Hepatocyte (in vitro differentiated cells): ENCODE data around the gene HIRIP3.

Experiments used
- CTCF ChIP-seq: fragments of 200-600 bp; sonication (generic); IDR thresholded peaks from 2 replicates; pipeline ENCODE4 v1.5.1; 2016; ENCODE audit warnings: antibody characterized with exemption, mild to moderate bottlenecking; ENCODE audit not compliant: poor library complexity
- EZH2 ChIP-seq: fragments of 200-600 bp; sonication (generic); IDR thresholded peaks from 2 replicates; pipeline ENCODE4 v1.6.1; 2016; ENCODE audit warnings: antibody characterized with exemption, mild to moderate bottlenecking, borderline replicate concordance
- EZH2phosphoT487 ChIP-seq: fragments of 200-600 bp; sonication (generic); IDR thresholded peaks from one replicate; pipeline ENCODE4 v1.6.1; 2018; ENCODE audit warnings: antibody characterized with exemption, mild to moderate bottlenecking, low read depth, moderate library complexity; ENCODE audit not compliant: unreplicated experiment, severe bottlenecking

GRCh38 chr16:29982560-29983419 is 12.6 kb downstream of the HIRIP3 start:
- TF ChIP-seq EZH2phosphoT487 (no peak), CTCF (no peak), EZH2 (no peak)
